Measurements from ENCODE around the gene MBD6.

The MBD6 gene

GRCh38 chr12:57577981-57578758, 55.5 kb downstream of the MBD6 start:
- no peak for DNase-seq

GRCh38 chr12:57579011-57579410, 56.4 kb downstream of the MBD6 start:
- no peak for DNase-seq
